T1000 (cell line): ENCODE results near the gene RNU1-4.
"Not testable (repeated sequence)": the region's sequence is repeated elsewhere in the genome, so short reads cannot be mapped to it uniquely, and the experiment has no call there.

Experiments used
- DNase-seq: peaks from one replicate; lab custom pipeline; 2025; ENCODE audit warnings: mixed read lengths; lab: John Stamatoyannopoulos, UW

RNU1-4 gene

DNA sequence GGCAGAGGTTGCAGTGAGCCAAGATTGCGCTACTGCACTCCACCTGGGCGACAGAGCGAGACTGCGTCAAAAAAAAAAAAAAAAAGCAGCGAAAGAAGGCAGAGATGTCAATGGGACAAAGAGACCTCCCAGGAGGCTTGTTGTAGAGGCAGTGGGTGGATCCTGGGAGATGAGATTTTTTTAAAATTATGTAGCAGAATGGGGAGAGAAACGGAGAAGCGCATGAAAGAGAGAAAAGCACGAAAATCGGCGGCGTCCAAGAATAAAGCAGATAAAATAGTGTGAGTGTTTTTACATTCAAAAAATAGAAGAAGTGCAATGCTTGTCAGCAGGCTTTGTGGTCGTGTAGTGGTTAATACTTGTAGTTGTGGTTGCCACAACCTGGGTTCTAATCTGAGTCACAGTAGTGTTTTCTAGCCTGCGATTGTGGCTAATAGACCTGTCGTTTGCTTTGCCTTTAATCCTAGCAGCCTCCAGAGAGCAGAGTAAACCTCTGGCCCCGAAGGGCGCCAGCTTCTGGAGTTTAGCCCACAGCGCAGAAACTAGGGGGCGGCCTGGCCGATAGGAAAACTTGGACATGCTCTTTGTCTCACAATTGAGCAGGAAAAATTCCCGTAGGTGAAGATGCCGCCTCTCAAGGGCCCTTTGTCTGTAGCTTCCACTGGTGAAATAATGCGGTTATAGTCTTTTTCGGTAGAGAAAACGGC lies 11.9 kb upstream of the RNU1-4 start:
- DNase-seq, result not testable (repeated sequence)

DNA sequence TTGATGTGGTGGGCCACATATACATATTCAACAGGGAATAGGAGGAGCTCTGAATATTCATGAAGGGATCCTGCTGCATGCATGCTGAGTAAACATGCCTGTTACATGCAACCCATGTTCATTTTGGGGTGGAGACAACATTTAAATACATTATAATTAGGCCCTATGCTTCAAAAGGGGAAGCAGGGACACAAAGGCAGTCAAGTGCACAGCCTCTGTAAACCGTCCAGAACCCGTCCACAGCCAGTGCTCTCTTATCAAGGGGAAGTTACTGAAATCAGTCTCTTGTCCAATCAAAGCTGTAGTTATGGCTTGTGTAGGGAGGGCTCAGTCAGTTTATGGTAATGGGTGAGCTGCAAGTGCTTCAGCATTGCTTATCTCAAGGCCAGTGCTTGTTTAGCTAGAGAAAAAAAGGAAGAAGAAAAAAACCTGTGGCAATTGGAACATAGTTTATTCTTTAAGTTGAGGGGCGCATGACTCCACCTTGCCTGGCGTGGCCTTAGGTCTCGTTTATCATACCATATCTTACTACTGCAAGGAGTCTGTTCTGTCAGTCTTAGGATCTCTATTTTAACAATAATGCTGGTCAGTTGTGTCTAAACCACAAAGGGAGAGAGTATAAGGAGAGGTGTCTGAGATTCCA lies 7.9 kb upstream of the RNU1-4 start:
- DNase-seq, result not testable (repeated sequence)

DNA sequence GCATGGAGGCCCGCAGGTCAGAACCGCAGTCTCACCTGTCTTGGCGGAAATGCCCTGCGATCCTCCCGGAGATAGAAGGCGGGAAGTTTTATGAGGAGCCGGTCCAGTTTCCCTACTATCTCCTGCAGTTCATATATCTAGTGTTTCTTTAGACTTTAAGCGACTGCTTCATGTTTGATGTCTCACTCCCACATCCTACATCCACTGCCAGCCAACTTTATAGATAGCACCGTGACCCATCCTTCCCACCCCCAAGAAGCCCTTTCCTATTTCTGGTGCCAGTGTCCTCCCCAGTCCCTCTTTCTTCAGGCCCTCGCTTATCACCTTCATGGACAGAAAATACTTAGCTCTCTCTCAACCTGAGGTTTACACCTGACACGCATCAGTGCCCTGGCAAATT lies 914 bp downstream of the RNU1-4 start:
- DNase-seq, result not testable (repeated sequence)

DNA sequence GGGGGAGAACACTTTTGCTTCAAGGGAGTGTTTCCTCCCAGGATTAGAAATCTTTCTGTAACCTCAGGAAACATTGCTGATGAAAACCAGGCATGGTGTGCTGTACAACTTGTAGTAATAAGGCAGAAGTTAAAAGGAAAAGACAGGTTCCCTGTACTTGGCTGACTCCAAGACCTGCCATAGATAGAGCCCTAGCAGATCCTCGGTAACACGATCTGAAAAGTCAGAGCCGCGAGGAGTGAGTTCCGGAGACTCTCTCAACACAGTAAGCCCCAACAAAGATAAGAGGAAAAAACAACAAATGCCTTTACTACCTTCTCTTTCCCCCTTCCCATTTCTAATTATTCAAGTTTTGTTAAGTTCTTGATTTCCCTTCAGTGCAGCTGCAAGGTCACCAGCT lies 7.3 kb downstream of the RNU1-4 start:
- DNase-seq, result not testable (repeated sequence)

DNA sequence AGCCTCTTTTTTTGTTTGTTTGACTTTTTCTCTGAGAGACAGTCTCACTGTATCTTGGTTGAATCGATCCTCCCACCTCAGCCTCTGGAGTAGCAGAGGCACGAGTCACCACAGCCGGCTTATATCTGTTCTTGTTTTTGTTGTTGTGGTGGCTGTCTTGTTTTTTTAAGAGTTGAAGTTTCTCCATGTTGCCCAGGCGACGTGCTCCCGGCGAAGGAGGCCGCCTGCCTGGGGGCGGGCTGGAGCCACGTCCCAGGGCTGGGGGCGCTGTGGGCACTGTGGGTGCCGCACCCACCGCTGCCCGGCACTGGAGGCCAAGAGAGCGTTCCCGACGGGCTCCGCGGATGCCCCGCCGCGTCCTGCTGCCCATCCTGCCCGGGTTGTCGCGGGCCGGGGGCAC lies 8.4 kb downstream of the RNU1-4 start:
- DNase-seq, result not testable (repeated sequence)

DNA sequence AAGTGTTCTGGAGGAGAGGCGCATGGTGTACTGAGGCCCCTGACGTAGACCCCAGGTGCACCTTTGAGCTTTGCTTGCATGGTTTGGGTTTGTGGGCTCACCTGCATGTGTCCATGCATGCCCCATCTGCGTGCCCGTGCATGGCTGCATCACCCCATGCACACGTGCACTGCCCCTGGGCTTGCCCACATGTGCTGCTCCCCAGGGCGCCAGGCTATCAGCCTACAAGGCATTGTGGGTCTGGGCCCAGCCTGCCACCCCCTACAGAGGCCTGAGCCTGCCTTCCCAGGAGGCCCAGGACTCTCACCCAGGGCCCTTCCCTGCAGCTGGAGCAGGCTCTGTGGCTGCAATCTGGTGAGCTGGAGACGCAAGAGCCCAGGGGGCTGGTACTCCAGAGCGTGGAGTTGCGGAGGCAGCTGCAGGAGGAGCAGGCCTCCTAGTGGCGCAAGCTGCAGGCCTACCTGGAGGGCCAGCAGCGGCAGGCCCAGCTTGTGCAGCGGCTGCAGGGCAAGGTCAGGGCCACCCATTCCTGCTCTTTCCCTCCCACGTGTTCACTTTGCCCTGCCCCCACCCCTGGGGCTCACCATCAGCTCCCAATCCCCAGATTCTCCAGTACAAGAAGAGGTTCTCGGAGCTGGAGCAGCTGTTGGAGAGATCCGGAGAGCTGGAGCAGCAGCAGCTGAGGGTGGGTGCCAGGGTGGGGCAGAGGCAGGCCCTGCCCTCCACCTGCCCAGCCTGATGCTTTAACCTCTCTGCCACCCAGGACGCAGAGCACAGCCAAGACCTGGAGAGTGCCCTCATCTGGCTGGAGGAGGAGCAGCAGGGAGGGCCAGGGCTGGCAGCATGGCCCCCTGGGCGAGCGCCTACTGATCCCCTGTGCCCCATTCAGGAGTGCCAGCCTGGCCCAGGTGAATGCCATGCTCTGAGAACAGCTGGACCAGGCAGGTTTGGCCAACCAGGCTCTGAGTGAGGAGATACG lies 9.9 kb downstream of the RNU1-4 start:
- DNase-seq, result not testable (repeated sequence)

DNA sequence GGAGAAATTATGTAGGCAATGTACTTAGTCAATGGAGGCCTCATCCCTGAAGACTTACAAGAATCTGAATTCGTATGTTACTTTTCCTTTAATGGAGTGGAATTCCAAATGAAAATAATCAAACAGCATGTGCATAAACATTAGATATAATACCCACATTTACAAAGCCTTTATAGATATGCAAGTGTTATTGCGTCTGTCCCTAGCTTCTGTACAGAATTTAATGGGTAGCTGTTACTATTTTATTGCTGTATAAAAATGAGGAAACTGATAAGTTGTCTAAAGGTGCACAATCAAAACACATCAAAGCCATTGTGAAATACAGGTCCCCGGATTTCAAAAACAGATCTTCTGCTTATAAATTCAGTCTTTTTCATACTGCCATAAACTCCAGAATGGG lies 12.5 kb downstream of the RNU1-4 start:
- DNase-seq, result not testable (repeated sequence)

DNA sequence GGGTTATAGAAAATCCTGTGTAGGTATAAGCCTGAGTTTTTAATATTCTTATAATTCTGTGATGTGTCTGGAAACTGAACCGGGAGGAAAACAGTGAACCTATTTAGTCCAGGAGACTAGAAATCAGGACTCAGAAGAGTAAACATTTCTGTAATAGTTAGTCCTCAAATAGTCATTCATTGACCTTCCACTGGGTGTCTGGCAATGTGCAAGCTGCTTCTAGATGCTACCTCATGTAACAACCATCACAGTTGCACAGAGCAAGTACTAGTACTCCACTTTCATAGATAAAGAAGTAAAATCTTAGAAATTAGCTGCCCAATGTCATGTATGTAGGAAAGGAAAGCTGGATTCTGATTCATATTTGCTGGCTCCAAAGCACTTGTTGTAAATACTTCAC lies 15.1 kb downstream of the RNU1-4 start:
- DNase-seq, result not testable (repeated sequence)

DNA sequence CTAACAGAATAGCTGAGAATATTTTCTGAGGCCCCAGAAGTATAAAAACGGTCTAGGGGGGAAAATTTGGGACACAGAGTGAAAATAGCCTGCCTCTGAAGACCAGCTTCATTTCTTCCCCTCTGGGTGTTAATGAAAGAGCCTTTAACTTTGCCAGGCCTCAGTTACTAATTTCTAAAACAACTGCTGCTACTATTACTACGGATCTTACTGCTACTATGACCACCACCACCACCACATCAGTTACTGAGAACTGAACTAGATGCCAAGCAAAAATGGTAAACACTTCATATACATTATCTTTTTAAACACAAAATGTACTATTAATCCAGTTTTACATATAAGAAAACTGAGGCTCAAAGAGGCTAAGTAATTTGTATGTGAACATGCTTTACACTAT lies 15.6 kb downstream of the RNU1-4 start:
- not testable (repeated sequence) for DNase-seq

DNA sequence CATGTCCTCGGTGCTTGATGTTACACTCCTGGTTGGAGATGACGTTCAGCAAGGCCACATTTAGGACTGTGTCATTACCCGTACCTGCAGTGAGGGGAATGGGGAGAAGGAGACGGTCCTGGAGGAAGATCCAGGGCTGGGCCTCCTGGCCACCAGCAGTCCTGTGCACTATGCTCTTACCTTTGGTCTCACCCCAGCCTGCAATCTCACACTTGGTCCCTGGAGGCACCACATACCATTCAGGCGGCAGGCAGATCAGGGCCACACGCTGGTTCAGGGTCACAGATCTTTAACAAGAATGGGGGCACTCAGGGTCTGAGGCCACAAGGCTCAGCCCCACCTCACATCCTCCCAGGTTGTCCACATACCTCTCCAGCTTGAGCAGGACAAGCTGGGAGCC lies 17.3 kb downstream of the RNU1-4 start:
- DNase-seq, result not testable (repeated sequence)

DNA sequence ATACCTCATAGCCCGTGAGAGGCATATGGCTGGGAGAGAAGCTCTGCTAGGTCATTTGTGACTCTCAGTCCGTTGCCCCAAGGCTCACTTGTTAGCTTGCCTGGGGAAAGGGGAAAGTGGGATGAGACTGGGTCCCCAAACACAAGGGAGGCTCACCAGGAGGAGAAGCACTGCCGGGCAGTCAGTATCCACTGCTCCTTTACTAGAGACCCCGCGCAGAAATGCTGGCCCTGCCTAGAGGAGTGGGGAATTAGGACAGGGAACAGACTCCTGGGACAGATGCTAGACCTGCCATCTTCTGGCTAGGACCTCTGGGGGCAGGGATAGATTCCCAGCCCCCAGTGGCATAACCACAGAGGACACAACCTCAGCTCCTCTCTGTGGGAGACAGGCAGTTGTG lies 17.7 kb downstream of the RNU1-4 start:
- not testable (repeated sequence) for DNase-seq

DNA sequence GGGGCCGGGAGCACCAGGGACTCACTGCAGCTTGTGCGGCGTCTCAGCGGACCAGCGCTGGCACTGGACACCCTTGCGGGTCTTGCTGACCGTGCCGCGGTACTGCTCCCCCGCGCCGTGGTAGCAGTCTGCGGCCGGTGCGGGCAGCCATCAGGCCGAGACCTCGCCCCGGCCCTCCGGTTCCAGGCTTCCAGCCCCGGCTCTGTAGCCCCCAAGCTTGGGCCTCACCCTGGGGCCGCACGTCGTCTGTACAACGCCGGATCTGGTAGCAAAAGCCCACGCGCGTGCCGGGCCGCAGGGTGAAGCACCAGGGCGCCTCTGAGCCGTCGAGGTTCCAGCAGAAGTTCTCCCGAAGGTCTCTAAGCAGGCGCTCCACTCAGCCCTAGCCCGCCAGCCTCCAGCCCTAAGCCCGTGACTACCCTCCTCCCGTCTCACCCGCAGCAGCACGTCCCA lies 18.8 kb downstream of the RNU1-4 start:
- DNase-seq, result not testable (repeated sequence)

DNA sequence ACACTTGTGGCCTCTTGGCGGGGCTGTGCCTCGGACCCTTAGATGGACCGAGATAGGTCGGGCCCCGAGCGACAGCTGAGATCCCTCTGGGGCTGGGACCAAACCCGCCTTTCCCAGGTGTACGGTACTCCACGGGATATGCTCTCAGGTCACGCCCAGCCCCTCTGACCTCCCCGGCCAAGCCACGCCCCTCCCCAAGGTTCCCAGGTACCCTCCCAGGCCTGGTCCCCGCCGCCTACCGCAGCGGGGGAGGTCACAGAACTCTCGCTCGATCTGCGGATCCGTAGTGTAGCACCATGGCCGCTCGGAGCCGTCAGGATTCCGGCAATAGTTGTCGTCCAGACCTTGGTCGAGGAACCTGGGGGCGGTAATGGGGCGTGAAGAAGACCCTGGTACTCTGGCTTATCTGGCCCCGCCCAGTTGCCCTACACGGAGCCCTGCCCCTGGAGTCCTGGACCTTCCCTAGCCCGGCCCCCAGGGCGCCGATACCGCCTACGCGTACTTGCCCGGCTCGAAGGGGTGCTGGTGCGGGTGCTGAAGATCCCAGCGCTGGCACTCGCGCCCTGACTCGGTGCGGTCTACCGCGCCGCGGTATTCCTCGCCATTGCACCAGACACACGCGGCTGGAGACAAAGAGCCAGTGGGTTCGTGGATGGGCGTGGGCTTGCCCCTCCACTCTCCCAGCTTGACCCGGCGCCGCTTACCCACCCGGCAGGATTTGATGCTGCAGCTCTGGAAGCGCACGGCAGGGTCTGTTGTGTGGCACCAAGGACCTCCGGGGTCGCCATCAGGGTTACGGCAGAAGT lies 19.5 kb downstream of the RNU1-4 start:
- DNase-seq, result not testable (repeated sequence)

DNA sequence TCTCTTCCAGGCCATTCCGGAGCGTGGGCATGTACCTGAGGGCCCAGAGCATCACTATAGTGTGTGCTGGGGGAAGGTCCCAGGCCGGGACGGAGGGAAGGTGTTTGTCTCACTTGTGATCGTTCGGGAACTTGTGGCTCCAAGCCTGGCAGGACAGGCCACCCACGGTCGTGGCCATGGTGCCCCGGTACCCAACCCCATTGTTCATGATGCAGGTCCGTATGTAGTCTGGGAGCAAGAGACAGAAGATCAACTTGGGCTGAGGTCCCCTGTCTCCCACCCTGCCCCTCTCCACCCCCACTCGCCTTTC lies 20.1 kb downstream of the RNU1-4 start:
- not testable (repeated sequence) for DNase-seq

DNA sequence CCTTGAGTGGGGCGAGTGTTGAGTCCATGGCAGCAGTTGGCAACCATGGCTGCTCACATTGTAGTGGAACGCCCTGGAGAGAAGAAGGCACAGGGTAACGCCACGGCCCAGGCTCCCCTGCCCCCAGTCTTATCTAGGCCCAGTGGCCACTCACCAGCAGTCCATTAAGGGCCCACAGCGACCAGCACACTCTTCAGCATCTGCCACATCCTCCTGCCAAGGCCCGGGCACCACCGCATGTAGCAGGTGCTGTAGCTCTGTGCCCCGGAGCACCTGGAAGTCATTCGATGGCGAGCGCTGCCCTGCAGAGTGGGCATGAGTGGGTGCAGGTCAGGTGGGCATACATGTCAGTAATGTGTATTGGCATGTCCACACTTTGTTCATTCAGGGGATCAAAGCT lies 20.5 kb downstream of the RNU1-4 start:
- not testable (repeated sequence) for DNase-seq

DNA sequence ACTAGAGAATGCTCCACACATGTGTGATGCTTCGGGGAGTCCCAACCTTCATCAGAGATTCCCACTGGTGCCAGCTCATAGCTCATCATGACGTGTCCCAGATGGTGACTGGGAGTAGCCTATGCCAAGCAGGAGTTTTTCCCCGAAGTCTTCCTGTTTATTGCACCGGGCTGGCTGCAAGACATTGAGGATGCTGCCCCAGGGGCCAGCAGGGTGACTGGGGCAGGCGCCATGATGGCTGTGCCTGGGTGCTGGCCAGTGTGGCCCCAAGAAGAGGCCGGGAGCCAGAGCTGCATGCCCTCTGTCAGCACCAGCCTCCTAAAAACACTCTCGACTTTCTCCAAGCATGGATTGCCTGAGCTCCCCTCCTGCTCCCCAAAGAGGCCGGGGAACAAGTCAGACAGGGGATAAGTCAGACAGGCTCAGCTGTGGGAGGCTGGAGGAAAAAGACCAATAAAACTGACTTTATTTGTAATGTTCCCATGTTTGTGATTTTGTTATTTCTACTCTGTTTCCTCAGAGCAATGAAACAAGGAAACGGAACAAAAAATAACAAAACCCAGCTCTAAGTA lies 24.0 kb downstream of the RNU1-4 start:
- not testable (repeated sequence) for DNase-seq

DNA sequence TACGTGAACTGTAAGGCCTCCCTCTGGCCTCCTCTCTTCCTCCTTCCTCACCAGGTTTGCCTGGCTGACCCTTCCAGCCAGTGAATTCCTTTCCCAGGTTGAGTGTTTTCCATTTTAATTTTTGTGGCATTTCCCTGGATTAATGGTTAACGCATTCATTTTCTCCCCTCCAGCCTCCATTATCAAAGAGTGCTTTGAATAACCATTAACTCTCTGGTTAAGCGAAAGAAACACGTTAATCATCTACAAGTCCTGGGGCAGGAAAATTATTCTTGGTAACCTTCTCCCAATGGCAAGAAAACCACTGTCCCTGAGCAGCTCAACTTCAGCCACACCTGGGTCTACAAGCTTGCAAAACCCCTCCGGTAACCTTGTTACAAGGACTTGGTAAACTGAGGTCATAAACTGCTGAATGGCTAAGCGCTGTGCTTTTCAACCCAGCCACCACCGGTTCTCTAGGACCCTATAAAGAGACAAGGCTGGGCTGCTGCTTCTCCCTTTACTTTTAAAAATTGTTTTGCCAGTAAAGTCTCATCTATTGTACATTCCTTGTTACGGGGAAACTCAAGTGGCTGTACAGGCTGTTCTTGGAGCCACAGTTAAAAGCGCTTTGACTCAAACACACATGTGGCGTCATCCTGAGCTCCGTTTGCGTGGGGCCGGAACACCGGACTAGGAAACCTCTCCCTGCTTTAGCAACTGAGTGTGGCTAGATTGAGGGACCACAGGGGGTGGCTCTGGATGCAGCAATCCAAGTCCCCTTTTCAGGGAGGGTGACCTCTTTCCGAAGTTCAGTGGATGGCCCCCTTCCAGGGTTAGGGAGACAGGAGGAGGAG lies 24.7 kb downstream of the RNU1-4 start:
- not testable (repeated sequence) for DNase-seq

DNA sequence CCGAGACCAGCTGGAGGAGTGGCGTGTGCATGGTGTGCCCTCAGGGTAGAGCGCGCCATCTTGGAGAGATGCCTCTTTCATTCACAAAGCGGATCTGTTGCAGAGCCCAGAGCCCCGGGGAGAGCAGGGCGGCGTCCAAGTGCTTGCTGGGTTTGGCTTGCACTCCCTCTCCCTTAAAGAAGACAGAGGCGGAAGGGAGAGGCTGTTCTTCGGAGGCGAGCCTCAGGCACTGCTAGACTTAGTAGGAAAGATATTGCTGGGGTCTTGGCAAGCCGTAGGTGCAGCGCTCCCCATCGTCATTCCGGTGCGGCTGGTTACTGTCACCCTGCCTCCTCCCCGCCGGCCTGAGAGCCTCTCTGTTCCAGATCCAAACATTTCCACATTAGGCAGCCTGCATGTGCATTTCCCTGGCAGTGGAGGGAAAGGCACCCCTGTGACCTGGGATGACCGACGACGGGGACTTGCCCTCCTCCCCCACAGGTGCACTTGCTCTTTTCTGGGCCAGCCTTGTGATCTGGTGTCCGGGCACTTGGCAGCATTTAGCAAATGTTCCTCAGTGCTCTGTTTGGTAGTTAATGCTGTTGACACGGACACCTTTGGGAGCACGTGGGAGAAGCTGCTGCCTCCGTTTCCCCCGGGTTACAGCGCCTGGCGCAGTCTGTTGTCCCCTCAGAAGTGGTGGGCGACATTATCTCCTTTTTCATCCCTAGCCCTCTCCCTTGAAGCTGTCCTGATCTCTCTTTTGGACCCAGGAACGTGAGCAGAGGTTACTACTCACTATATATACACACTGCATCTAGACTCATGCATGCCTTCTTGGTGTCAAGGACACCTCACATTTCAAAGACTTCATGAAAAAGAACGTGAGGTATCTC lies 25.7 kb downstream of the RNU1-4 start:
- DNase-seq, result not testable (repeated sequence)

DNA sequence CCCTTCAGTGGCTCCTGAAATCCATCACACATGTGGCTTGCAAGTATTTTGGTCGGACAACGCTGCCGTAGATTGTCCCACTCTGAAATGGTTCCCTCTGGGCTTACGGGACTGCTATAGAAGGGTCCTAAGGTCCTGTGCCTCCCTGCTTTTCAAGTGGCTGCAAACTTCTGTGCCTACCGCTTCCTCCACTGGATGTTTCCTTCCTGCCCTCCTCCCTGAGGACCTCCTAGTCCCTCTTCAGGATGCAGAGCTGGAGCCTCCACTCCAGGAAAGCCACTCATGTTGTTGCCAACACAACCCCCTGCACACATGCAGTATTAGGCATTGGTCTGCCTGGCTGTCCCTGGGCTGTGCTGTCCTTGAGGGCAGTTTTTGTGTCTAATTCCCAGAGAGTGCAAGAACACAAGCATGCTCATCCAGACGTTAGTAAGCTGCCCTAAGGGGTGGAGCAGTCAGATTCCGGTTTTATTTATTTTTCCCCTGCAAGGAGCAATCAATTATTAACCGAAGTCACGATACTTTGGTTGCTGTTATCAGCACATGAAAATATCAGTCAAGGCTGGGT lies 26.5 kb downstream of the RNU1-4 start:
- not testable (repeated sequence) for DNase-seq
